GM12878 (cell line): ENCODE results near the gene USP25. TPM values are rescaled to one million over a fixed set of nuclear protein-coding genes. Genes with fewer than 3 reads are reported as not detected.

Experiments used
- BHLHE40 ChIP-seq, 2 experiments: fragments of 450-650 bp in 1 of 2; IDR thresholded peaks; 2 replicates each; pipeline ENCODE4 v1.6.1; 2011 to 2017; ENCODE audit warnings: low read depth in 2 of 2, borderline replicate concordance in 1 of 2, improper control_type of control experiment in 1 of 2, low read length in 1 of 2, mild to moderate bottlenecking in 1 of 2
- CBX3 ChIP-seq: fragments of 200-600 bp; sonication (generic); IDR thresholded peaks from 2 replicates; pipeline ENCODE4 v1.6.1; 2016; ENCODE audit warnings: low read depth, borderline replicate concordance
- CHD1 ChIP-seq: IDR thresholded peaks from 2 replicates; pipeline ENCODE4 v1.6.1; 2012; ENCODE audit warnings: low read depth, low read length, improper control_type of control experiment
- GABPA ChIP-seq: IDR thresholded peaks from 2 replicates; pipeline ENCODE4 v1.6.1; 2014; ENCODE audit warnings: antibody characterized with exemption, low read depth, mild to moderate bottlenecking, inconsistent platforms
- NR2F1 ChIP-seq: fragments of 450-650 bp; conservative IDR thresholded peaks from 2 replicates; pipeline ENCODE4 v1.6.1; 2017; ENCODE audit warnings: mild to moderate bottlenecking
- SPI1 ChIP-seq: IDR thresholded peaks from 2 replicates; pipeline ENCODE4 v1.6.1; 2011; ENCODE audit warnings: low read depth, mild to moderate bottlenecking, low read length, moderate library complexity, borderline replicate concordance; ENCODE audit not compliant: insufficient read depth
- YY1 ChIP-seq: IDR thresholded peaks from 2 replicates; pipeline ENCODE4 v1.6.1; 2011; ENCODE audit warnings: low read depth, mild to moderate bottlenecking, low read length
- polyA plus RNA-seq, 11 experiments: library from polyadenylated mRNA; depleted of rRNA in 4 of 11; unstranded in 6 of 11; stranded (reverse) in 5 of 11; fragments of >200 nt; fragmentation: Nextera tagmentation in 4 of 11; fragmentation: Illumina TruSeq in 1 of 11; extraction: Ambion mirVana in 4 of 11; extraction: Trizol in 1 of 11; gene quantifications; 1 replicate in 1 of 11; 2 replicates in 10 of 11; pipeline versions ENCODE4 v1.2.1 to v1.2.3, GENCODE V29; 2011 to 2016; ENCODE audit warnings: inconsistent platforms in 2 of 11, missing spikeins in 2 of 11, low read depth in 1 of 11
- total RNA-seq, 4 experiments: library from RNA; depleted of rRNA in 3 of 4; stranded (reverse); fragments of >200 nt in 3 of 4; fragmentation: Illumina TruSeq in 1 of 4; extraction: Trizol in 1 of 4; gene quantifications; 2 replicates each; pipeline versions ENCODE4 v1.2.1 to v1.2.3, GENCODE V29; 2013 to 2021
- TF ChIP-seq, protein P1 (sequence below): fragments of 450-650 bp; formaldehyde crosslinking; IDR thresholded peaks from 2 replicates; pipeline ENCODE4 v1.5.0; 2022; ENCODE audit warnings: mild to moderate bottlenecking, missing genetic modification characterization
- TF ChIP-seq, protein P2 (sequence below): fragments of 450-650 bp; IDR thresholded peaks from 2 replicates; pipeline ENCODE4 v1.6.1; 2017; ENCODE audit warnings: mild to moderate bottlenecking, low read depth, inconsistent platforms; ENCODE audit not compliant: poor library complexity, severe bottlenecking
- TF ChIP-seq, protein P3 (sequence below): fragments of 450-650 bp; IDR thresholded peaks from 2 replicates; pipeline ENCODE4 v1.6.1; 2017; ENCODE audit warnings: mild to moderate bottlenecking, moderate library complexity

USP25 gene
- total and polyA plus RNA-seq, 10 of the 15 experiments (the other 5 are each of a cell fraction or from before 2014, with no cell fraction given), result 1.5 to 31.3 (median 23.4) TPM

DNA sequence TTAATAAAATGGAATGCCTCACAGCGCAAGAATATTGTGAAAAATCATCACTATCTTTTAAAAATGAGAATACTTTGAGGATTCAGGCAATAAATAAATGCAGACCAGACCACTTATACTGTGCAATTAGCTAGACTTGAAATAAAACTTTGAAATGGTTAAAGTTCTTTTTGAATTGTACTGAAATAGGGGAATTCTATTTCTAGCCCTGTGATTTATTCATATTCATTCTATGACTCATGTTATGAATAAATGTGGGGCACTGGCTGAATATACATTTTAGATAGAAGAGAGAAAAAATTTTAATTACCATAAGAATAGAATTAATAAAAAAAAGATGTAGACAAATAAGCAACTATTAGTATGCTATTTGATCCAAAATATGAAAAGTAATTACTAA is 16.4 kb upstream of the USP25 start (continued):
- TF ChIP-seq, protein P1, sequence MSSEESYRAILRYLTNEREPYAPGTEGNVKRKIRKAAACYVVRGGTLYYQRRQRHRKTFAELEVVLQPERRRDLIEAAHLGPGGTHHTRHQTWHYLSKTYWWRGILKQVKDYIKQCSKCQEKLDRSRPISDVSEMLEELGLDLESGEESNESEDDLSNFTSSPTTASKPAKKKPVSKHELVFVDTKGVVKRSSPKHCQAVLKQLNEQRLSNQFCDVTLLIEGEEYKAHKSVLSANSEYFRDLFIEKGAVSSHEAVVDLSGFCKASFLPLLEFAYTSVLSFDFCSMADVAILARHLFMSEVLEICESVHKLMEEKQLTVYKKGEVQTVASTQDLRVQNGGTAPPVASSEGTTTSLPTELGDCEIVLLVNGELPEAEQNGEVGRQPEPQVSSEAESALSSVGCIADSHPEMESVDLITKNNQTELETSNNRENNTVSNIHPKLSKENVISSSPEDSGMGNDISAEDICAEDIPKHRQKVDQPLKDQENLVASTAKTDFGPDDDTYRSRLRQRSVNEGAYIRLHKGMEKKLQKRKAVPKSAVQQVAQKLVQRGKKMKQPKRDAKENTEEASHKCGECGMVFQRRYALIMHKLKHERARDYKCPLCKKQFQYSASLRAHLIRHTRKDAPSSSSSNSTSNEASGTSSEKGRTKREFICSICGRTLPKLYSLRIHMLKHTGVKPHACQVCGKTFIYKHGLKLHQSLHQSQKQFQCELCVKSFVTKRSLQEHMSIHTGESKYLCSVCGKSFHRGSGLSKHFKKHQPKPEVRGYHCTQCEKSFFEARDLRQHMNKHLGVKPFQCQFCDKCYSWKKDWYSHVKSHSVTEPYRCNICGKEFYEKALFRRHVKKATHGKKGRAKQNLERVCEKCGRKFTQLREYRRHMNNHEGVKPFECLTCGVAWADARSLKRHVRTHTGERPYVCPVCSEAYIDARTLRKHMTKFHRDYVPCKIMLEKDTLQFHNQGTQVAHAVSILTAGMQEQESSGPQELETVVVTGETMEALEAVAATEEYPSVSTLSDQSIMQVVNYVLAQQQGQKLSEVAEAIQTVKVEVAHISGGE (CRISPR knock-in tag), result no peak
- no peak for TF ChIP-seq CHD1
- TF ChIP-seq NR2F1, result no peak
- TF ChIP-seq BHLHE40 (IDR thresholded peaks at IDR 0.05; ENCODE audit: borderline replicate concordance in 1 of 2, low read depth in 2 of 2, low read length in 1 of 2), result no peak
- TF ChIP-seq GABPA, result no peak
- TF ChIP-seq YY1, result no peak
- TF ChIP-seq, protein P2, sequence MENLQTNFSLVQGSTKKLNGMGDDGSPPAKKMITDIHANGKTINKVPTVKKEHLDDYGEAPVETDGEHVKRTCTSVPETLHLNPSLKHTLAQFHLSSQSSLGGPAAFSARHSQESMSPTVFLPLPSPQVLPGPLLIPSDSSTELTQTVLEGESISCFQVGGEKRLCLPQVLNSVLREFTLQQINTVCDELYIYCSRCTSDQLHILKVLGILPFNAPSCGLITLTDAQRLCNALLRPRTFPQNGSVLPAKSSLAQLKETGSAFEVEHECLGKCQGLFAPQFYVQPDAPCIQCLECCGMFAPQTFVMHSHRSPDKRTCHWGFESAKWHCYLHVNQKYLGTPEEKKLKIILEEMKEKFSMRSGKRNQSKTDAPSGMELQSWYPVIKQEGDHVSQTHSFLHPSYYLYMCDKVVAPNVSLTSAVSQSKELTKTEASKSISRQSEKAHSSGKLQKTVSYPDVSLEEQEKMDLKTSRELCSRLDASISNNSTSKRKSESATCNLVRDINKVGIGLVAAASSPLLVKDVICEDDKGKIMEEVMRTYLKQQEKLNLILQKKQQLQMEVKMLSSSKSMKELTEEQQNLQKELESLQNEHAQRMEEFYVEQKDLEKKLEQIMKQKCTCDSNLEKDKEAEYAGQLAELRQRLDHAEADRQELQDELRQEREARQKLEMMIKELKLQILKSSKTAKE, result no peak
- TF ChIP-seq, protein P3, sequence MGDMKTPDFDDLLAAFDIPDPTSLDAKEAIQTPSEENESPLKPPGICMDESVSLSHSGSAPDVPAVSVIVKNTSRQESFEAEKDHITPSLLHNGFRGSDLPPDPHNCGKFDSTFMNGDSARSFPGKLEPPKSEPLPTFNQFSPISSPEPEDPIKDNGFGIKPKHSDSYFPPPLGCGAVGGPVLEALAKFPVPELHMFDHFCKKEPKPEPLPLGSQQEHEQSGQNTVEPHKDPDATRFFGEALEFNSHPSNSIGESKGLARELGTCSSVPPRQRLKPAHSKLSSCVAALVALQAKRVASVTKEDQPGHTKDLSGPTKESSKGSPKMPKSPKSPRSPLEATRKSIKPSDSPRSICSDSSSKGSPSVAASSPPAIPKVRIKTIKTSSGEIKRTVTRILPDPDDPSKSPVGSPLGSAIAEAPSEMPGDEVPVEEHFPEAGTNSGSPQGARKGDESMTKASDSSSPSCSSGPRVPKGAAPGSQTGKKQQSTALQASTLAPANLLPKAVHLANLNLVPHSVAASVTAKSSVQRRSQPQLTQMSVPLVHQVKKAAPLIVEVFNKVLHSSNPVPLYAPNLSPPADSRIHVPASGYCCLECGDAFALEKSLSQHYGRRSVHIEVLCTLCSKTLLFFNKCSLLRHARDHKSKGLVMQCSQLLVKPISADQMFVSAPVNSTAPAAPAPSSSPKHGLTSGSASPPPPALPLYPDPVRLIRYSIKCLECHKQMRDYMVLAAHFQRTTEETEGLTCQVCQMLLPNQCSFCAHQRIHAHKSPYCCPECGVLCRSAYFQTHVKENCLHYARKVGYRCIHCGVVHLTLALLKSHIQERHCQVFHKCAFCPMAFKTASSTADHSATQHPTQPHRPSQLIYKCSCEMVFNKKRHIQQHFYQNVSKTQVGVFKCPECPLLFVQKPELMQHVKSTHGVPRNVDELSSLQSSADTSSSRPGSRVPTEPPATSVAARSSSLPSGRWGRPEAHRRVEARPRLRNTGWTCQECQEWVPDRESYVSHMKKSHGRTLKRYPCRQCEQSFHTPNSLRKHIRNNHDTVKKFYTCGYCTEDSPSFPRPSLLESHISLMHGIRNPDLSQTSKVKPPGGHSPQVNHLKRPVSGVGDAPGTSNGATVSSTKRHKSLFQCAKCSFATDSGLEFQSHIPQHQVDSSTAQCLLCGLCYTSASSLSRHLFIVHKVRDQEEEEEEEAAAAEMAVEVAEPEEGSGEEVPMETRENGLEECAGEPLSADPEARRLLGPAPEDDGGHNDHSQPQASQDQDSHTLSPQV, result no peak
- no peak for TF ChIP-seq CBX3
- no peak for TF ChIP-seq SPI1
